Neural cell (in vitro differentiated cells): ENCODE data around the gene PAQR5. TPM values are rescaled to one million over a fixed set of nuclear protein-coding genes. Genes with fewer than 3 reads are reported as not detected.

Experiments used
- H2AFZ ChIP-seq: fragments of 200-600, 300-800 bp; sonication (generic), shearing (Covaris generic); 2 replicates; pipeline ENCODE4 v1.6.0; 2014; ENCODE audit warnings: low read depth, mild to moderate bottlenecking, antibody characterized with exemption, low read length, moderate library complexity
- H3F3A ChIP-seq: fragments of 200-600 bp; shearing (Covaris generic); 2 replicates; pipeline ENCODE4 v1.6.1; 2016; ENCODE audit warnings: mild to moderate bottlenecking, moderate library complexity, mixed read lengths, antibody characterized with exemption, low read length; ENCODE audit not compliant: insufficient read depth, poor library complexity, severe bottlenecking
- H3K27ac ChIP-seq: fragments of 200-600, 300-800 bp; sonication (generic), shearing (Covaris generic); 2 replicates; pipeline ENCODE4 v1.5.1; 2014; ENCODE audit warnings: mild to moderate bottlenecking, low read length, moderate library complexity
- H3K27me3 ChIP-seq: fragments of 300-800, 200-600 bp; sonication (generic), shearing (Covaris generic); 2 replicates; pipeline ENCODE4 v1.6.0; 2014; ENCODE audit warnings: mild to moderate bottlenecking, low read depth, low read length, moderate library complexity; ENCODE audit not compliant: insufficient read depth
- H3K36me3 ChIP-seq: fragments of 300-800, 200-600 bp; sonication (generic), shearing (Covaris generic); 2 replicates; pipeline ENCODE4 v1.5.1; 2014; ENCODE audit warnings: mild to moderate bottlenecking, antibody characterized with exemption, low read length, moderate library complexity; ENCODE audit not compliant: insufficient read depth
- H3K4me2 ChIP-seq: fragments of 300-800, 200-600 bp; sonication (generic), shearing (Covaris generic); 2 replicates; pipeline ENCODE4 v1.6.0; 2014; ENCODE audit warnings: mild to moderate bottlenecking, low read length
- H3K4me3 ChIP-seq: fragments of 300-800, 200-600 bp; sonication (generic), shearing (Covaris generic); 2 replicates; pipeline ENCODE4 v1.5.1; 2014; ENCODE audit warnings: mild to moderate bottlenecking, low read length, moderate library complexity
- H3K79me2 ChIP-seq: fragments of 200-600 bp; shearing (Covaris generic); replicated peaks from 2 replicates; pipeline ENCODE4 v1.6.0; 2014; ENCODE audit warnings: mild to moderate bottlenecking, low read length, moderate library complexity; ENCODE audit not compliant: insufficient read depth
- H3K9ac ChIP-seq: fragments of 300-800, 200-600 bp; sonication (generic), shearing (Covaris generic); 2 replicates; pipeline ENCODE4 v1.6.1; 2016; ENCODE audit warnings: mild to moderate bottlenecking, low read length, mixed read lengths
- H3K9me2 ChIP-seq: fragments of 200-600 bp; shearing (Covaris generic); 2 replicates; pipeline ENCODE4 v1.6.1; 2016; ENCODE audit warnings: mild to moderate bottlenecking, low read length, mixed read lengths; ENCODE audit not compliant: insufficient read depth
- H3K9me3 ChIP-seq: fragments of 200-600, 300-800 bp; sonication (generic), shearing (Covaris generic); 2 replicates; pipeline ENCODE4 v1.6.1; 2016; ENCODE audit warnings: mild to moderate bottlenecking, mixed run types, low read length, moderate library complexity, mixed read lengths
- H4K20me1 ChIP-seq: fragments of 200-600 bp; shearing (Covaris generic); 2 replicates; pipeline ENCODE4 v1.6.1; 2016; ENCODE audit warnings: mild to moderate bottlenecking, mixed run types; ENCODE audit not compliant: insufficient read depth
- EP300 ChIP-seq: fragments of 450-650 bp; conservative IDR thresholded peaks from 2 replicates; pipeline ENCODE4 v1.6.1; 2014; ENCODE audit warnings: antibody characterized with exemption, mild to moderate bottlenecking, moderate library complexity; ENCODE audit not compliant: poor library complexity, severe bottlenecking
- EZH2 ChIP-seq: fragments of 200-600, 300-800 bp; shearing (Covaris generic), sonication (generic); IDR thresholded peaks from 2 replicates; pipeline ENCODE4 v1.6.1; 2014; ENCODE audit warnings: antibody characterized with exemption, low read length, borderline replicate concordance, mild to moderate bottlenecking; ENCODE audit not compliant: insufficient read depth, poor library complexity, severe bottlenecking
- MXI1 ChIP-seq: fragments of 450-650 bp; conservative IDR thresholded peaks from 2 replicates; pipeline ENCODE4 v1.6.1; 2014; ENCODE audit warnings: antibody characterized with exemption, mild to moderate bottlenecking; ENCODE audit not compliant: poor library complexity, severe bottlenecking
- POLR2AphosphoS5 ChIP-seq: IDR thresholded peaks from 2 replicates; pipeline ENCODE4 v1.6.1; 2012
- RAD21 ChIP-seq: fragments of 450-650 bp; conservative IDR thresholded peaks from 2 replicates; pipeline ENCODE4 v1.6.1; 2014; ENCODE audit warnings: antibody characterized with exemption, mild to moderate bottlenecking, moderate library complexity
- SMC3 ChIP-seq: fragments of 450-650 bp; conservative IDR thresholded peaks from 2 replicates; pipeline ENCODE4 v1.6.1; 2014; ENCODE audit warnings: antibody characterized with exemption, mild to moderate bottlenecking, moderate library complexity; ENCODE audit not compliant: poor library complexity
- TAF1 ChIP-seq: IDR thresholded peaks from 2 replicates; pipeline ENCODE4 v1.6.1; 2012; ENCODE audit warnings: low read depth
- polyA plus RNA-seq: library from polyadenylated mRNA; depleted of rRNA; stranded (reverse); fragments of >200 nt; gene quantifications from 2 replicates; pipeline ENCODE4 v1.2.3, GENCODE V29; 2014
- TF ChIP-seq, protein P1 (sequence below): IDR thresholded peaks from 2 replicates; pipeline ENCODE4 v1.6.1; 2012; ENCODE audit warnings: borderline replicate concordance
- TF ChIP-seq, protein P2 (sequence below): fragments of 450-650 bp; IDR thresholded peaks from 2 replicates; pipeline ENCODE4 v1.5.1; 2014; ENCODE audit warnings: antibody characterized with exemption, mild to moderate bottlenecking, moderate library complexity; ENCODE audit not compliant: poor library complexity, severe bottlenecking

Gene PAQR5
- polyA plus RNA-seq, 1 donor from 2014 or later: not detected

DNA sequence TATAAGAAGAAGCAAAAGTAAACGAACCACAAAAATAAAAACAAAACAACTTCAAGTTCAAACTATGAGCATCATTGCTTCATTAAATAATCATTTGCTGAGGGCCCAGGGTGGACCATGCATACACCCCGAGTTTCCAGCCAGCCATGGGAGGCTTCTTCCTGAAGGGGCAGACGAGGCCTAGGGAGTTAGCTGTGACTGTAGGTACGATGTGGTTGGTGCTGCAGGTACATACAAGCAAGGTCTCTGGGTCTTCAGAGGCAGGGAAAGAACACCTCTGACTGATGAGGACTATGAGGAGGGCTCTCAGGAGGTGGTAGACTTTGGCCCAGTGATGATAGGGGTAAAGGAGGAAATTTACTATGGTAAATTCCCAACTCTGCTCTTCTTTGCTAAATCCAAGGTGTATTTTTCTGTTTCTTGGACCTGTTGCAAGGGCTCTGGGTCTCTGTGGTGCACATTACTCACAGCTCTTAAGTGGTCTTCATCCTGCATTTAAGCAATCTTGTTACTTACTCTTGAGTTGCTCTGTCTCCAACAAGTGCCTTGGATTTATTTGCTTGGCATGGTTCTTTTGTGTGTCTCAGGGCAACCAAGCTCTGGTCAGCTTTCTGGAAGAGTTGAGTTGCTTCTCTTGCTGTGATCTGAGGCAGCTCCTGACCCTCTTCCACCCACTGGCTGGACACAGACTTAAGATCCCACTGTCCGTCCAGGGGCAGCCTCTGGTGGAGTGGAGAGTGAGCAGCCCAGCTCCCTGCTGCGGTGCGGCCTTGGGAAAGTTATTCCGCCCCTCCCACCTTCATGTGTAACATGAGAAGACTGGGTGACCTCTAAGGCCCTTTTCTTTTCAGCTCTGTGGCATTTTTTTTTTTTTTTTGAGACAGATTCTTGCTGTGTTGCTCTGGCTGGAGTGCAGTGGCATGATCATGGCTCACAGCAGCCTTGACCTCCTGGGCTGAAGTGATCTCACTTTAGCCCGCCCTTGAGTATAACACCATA lies 59.4 kb downstream of the PAQR5 start:
- H3K79me2 ChIP-seq: no peaks in the 10 kb centered on the region
- no peaks in the 10 kb centered on the region for H3K9me2 ChIP-seq
- no peaks in the 10 kb centered on the region for H3K36me3 ChIP-seq
- H3K9ac ChIP-seq: no peak overlapping the region
- H4K20me1 ChIP-seq: no peaks in the 10 kb centered on the region
- H3F3A ChIP-seq: no peaks in the 10 kb centered on the region
- no peaks in the 10 kb centered on the region for H3K9me3 ChIP-seq
- H3K27me3 ChIP-seq: no peaks in the 10 kb centered on the region
- no peak overlapping the region for H3K4me2 ChIP-seq
- H2AFZ ChIP-seq: no peak overlapping the region
- H3K27ac ChIP-seq: no peak overlapping the region
- no peak overlapping the region for H3K4me3 ChIP-seq
- TF ChIP-seq SMC3 (no peak), EZH2 (no peak), MXI1 (no peak), RAD21 (no peak), EP300 (no peak), POLR2AphosphoS5 (no peak), TAF1 (no peak)
- TF ChIP-seq, protein P1, sequence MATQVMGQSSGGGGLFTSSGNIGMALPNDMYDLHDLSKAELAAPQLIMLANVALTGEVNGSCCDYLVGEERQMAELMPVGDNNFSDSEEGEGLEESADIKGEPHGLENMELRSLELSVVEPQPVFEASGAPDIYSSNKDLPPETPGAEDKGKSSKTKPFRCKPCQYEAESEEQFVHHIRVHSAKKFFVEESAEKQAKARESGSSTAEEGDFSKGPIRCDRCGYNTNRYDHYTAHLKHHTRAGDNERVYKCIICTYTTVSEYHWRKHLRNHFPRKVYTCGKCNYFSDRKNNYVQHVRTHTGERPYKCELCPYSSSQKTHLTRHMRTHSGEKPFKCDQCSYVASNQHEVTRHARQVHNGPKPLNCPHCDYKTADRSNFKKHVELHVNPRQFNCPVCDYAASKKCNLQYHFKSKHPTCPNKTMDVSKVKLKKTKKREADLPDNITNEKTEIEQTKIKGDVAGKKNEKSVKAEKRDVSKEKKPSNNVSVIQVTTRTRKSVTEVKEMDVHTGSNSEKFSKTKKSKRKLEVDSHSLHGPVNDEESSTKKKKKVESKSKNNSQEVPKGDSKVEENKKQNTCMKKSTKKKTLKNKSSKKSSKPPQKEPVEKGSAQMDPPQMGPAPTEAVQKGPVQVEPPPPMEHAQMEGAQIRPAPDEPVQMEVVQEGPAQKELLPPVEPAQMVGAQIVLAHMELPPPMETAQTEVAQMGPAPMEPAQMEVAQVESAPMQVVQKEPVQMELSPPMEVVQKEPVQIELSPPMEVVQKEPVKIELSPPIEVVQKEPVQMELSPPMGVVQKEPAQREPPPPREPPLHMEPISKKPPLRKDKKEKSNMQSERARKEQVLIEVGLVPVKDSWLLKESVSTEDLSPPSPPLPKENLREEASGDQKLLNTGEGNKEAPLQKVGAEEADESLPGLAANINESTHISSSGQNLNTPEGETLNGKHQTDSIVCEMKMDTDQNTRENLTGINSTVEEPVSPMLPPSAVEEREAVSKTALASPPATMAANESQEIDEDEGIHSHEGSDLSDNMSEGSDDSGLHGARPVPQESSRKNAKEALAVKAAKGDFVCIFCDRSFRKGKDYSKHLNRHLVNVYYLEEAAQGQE: no peak
- TF ChIP-seq, protein P2, sequence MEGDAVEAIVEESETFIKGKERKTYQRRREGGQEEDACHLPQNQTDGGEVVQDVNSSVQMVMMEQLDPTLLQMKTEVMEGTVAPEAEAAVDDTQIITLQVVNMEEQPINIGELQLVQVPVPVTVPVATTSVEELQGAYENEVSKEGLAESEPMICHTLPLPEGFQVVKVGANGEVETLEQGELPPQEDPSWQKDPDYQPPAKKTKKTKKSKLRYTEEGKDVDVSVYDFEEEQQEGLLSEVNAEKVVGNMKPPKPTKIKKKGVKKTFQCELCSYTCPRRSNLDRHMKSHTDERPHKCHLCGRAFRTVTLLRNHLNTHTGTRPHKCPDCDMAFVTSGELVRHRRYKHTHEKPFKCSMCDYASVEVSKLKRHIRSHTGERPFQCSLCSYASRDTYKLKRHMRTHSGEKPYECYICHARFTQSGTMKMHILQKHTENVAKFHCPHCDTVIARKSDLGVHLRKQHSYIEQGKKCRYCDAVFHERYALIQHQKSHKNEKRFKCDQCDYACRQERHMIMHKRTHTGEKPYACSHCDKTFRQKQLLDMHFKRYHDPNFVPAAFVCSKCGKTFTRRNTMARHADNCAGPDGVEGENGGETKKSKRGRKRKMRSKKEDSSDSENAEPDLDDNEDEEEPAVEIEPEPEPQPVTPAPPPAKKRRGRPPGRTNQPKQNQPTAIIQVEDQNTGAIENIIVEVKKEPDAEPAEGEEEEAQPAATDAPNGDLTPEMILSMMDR: no peak

DNA sequence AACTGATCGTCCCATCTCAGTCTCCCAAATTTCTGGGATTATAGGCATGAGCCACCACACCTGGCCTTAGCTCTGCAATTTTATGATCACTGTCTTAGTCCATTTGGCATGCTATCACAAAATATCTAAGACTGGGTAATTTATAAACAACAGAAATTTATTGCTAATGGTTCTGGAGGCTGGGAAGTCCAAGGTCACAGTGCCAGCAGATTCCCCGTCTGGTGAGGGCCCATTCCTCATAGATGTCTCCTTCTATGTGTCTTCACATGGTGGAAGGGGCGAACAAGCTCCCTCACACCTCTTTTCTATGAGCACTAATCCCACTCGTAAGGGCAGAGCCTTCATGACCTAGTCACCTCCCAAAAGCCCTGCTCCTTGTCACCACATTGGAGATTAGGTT lies 60.1 kb downstream of the PAQR5 start:
- TF ChIP-seq, protein P2: no peak
- TF ChIP-seq TAF1: no peak
- TF ChIP-seq POLR2AphosphoS5: no peak
- TF ChIP-seq, protein P1: no peak
- no peak for TF ChIP-seq EZH2
- TF ChIP-seq RAD21: no peak
- no peak for TF ChIP-seq MXI1
- no peak for TF ChIP-seq SMC3
- TF ChIP-seq EP300: no peak
- Histone ChIP-seq H3K4me2 (no peak overlapping the region), H3K36me3 (no peaks in the 10 kb centered on the region), H3K79me2 (no peaks in the 10 kb centered on the region), H3K4me3 (no peak overlapping the region), H2AFZ (no peak overlapping the region), H3K9me3 (no peaks in the 10 kb centered on the region), H3F3A (no peaks in the 10 kb centered on the region), H3K9me2 (no peaks in the 10 kb centered on the region), H3K9ac (no peak overlapping the region), H3K27ac (no peak overlapping the region), H4K20me1 (no peaks in the 10 kb centered on the region), H3K27me3 (no peaks in the 10 kb centered on the region)
